Keratinocyte (primary cell): ENCODE measurements around the gene PSMC1. TPM values are rescaled to one million over a fixed set of nuclear protein-coding genes. Genes with fewer than 3 reads are reported as not detected.

Experiments used
- DNase-seq: peaks from one replicate; pipeline ENCODE4 v3.0.0-alpha.2; 2011; ENCODE audit warnings: low read depth, missing footprints, low spot score
- FAIRE-seq: peaks from 2 replicates; lab custom pipeline; 2011; peaks lifted over from hg19 to GRCh38; lab: Jason Lieb, UNC
- H2AFZ ChIP-seq: 2 replicates; pipeline ENCODE4 v1.6.0; 2012; ENCODE audit warnings: low read length, control low read depth, inconsistent platforms; ENCODE audit not compliant: control insufficient read depth
- H3K27ac ChIP-seq: 2 replicates; pipeline ENCODE4 v1.5.1; 2011; ENCODE audit warnings: low read length; ENCODE audit not compliant: control insufficient read depth, insufficient read depth
- H3K27me3 ChIP-seq: 3 replicates; pipeline ENCODE4 v1.6.0; 2011; ENCODE audit warnings: low read length; ENCODE audit not compliant: control insufficient read depth, insufficient read depth; ENCODE audit errors: extremely low read depth
- H3K36me3 ChIP-seq, 2 experiments: 2 replicates in 1 of 2; 3 replicates in 1 of 2; pipeline ENCODE4 v1.5.1; 2011; ENCODE audit warnings: low read length in 2 of 2, mild to moderate bottlenecking in 1 of 2; ENCODE audit not compliant: control insufficient read depth in 2 of 2, insufficient read depth in 2 of 2; ENCODE audit errors: extremely low read depth in 1 of 2
- H3K4me1 ChIP-seq: 3 replicates; pipeline ENCODE4 v1.5.1; 2011; ENCODE audit warnings: low read length; ENCODE audit not compliant: control insufficient read depth, insufficient read depth; ENCODE audit errors: extremely low read depth
- H3K4me2 ChIP-seq: 3 replicates; pipeline ENCODE4 v1.6.0; 2011; ENCODE audit warnings: low read depth, low read length; ENCODE audit not compliant: control insufficient read depth, insufficient read depth; ENCODE audit errors: extremely low read depth
- H3K4me3 ChIP-seq, 3 experiments: fragments of 200-600 bp in 1 of 3; sonication (generic) in 1 of 3; 2 replicates in 2 of 3; 3 replicates in 1 of 3; pipeline ENCODE4 v1.5.1; 2011 to 2016; ENCODE audit warnings: low read length in 3 of 3, mild to moderate bottlenecking in 3 of 3, control low read depth in 2 of 3, inconsistent platforms in 1 of 3, low read depth in 1 of 3, mixed read lengths in 1 of 3, mixed run types in 1 of 3, moderate library complexity in 1 of 3; ENCODE audit not compliant: control insufficient read depth in 2 of 3, insufficient read depth in 2 of 3; ENCODE audit errors: extremely low read depth in 1 of 3
- H3K79me2 ChIP-seq: 2 replicates; pipeline ENCODE4 v1.6.0; 2012; ENCODE audit warnings: low read length; ENCODE audit not compliant: control insufficient read depth, insufficient read depth
- H3K9ac ChIP-seq: 3 replicates; pipeline ENCODE4 v1.6.0; 2011; ENCODE audit warnings: low read length; ENCODE audit not compliant: control insufficient read depth, insufficient read depth; ENCODE audit errors: extremely low read depth
- H3K9me1 ChIP-seq: 3 replicates; pipeline ENCODE4 v1.6.0; 2011; ENCODE audit warnings: low read length; ENCODE audit not compliant: control insufficient read depth, insufficient read depth; ENCODE audit errors: extremely low read depth
- H3K9me3 ChIP-seq: 2 replicates; pipeline ENCODE4 v1.5.1; 2012; ENCODE audit warnings: low read depth, low read length; ENCODE audit not compliant: control insufficient read depth
- H4K20me1 ChIP-seq: 3 replicates; pipeline ENCODE4 v1.6.0; 2011; ENCODE audit warnings: low read length; ENCODE audit not compliant: control insufficient read depth, insufficient read depth; ENCODE audit errors: extremely low read depth
- EZH2 ChIP-seq: IDR thresholded peaks from one replicate; pipeline ENCODE4 v1.6.1; 2012; ENCODE audit warnings: inconsistent platforms, mild to moderate bottlenecking, low read length, moderate library complexity
- dilution Hi-C: fragments of 300-500 bp; cut with MboI; formaldehyde crosslinking; loops from one replicate; pipeline ENCODE4 v1.7.0; 2020; ENCODE audit warnings: low sequenced_read_pairs; ENCODE audit not compliant: extremely low pct_ligation_motif_present
- polyA plus RNA-seq, 5 experiments: library from polyadenylated mRNA; depleted of rRNA in 3 of 5; stranded (reverse) in 3 of 5; stranded (forward) in 1 of 5; unstranded in 1 of 5; fragments of >200 nt; gene quantifications; 1 replicate in 1 of 5; 2 replicates in 3 of 5; 3 replicates in 1 of 5; pipeline versions ENCODE4 v1.2.1 to v1.2.3, GENCODE V29; 2011 to 2012; ENCODE audit warnings: missing spikeins in 2 of 5, low read depth in 1 of 5, low replicate concordance in 1 of 5
- TF ChIP-seq, protein P1 (sequence below), 3 experiments: IDR thresholded peaks in 1 of 3; conservative IDR thresholded peaks in 1 of 3; optimal IDR thresholded peaks in 1 of 3; 2 replicates in 2 of 3; 3 replicates in 1 of 3; pipeline versions ENCODE3 to v1.5.1; 2011; ENCODE audit warnings: low read length in 3 of 3, mild to moderate bottlenecking in 3 of 3, moderate library complexity in 2 of 3, control low read depth in 1 of 3, inconsistent platforms in 1 of 3; ENCODE audit not compliant: insufficient read depth in 2 of 3; ENCODE audit errors: extremely low read depth in 1 of 3

PSMC1 gene
- polyA plus RNA-seq, 1 donor (not counting 4 experiments of a cell fraction or from before 2014, with no cell fraction given), result 234 TPM

DNA sequence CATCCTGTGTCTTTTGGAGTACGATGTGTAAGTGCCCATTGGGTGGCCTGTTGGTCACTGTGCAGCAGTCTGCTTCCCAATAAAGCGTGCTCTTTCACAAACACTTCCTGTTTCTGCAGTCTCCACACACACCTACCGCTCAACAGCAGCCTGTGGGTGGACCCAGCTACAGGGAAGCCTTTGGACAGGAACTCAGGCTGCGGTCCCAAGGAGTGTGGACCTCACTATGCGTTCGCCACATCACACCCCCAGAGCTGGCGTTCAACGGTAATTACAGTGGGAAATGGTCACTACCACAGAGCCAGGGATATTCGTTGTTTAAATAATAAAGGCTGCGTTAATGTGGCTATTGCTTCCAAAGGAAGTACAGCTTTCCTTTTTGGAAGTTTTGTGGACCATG is 16.2 kb downstream of the PSMC1 start:
- H3K4me1 ChIP-seq, result peaks cover 12% of the 10 kb centered on the region
- no peak overlapping the region for H3K9ac ChIP-seq
- no peak overlapping the region for H3K4me2 ChIP-seq
- H4K20me1 ChIP-seq, result no peaks in the 10 kb centered on the region
- DNase-seq, result no peak
- no peaks in the 10 kb centered on the region for H3K27me3 ChIP-seq
- no peaks in the 10 kb centered on the region for H3K9me1 ChIP-seq
- no peak overlapping the region for H2AFZ ChIP-seq
- H3K4me3 ChIP-seq, result no peak overlapping the region
- FAIRE-seq, result no peak
- H3K36me3 ChIP-seq, result peaks cover 29 to 31% of the 10 kb centered on the region in 2 experiments
- H3K79me2 ChIP-seq, result no peaks in the 10 kb centered on the region
- TF ChIP-seq, protein P1, sequence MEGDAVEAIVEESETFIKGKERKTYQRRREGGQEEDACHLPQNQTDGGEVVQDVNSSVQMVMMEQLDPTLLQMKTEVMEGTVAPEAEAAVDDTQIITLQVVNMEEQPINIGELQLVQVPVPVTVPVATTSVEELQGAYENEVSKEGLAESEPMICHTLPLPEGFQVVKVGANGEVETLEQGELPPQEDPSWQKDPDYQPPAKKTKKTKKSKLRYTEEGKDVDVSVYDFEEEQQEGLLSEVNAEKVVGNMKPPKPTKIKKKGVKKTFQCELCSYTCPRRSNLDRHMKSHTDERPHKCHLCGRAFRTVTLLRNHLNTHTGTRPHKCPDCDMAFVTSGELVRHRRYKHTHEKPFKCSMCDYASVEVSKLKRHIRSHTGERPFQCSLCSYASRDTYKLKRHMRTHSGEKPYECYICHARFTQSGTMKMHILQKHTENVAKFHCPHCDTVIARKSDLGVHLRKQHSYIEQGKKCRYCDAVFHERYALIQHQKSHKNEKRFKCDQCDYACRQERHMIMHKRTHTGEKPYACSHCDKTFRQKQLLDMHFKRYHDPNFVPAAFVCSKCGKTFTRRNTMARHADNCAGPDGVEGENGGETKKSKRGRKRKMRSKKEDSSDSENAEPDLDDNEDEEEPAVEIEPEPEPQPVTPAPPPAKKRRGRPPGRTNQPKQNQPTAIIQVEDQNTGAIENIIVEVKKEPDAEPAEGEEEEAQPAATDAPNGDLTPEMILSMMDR (optimal IDR thresholded peaks at IDR 0.05 in 1 of 3, IDR thresholded peaks at IDR 0.05 in 1 of 3, conservative IDR thresholded peaks at IDR 0.05 in 1 of 3; ENCODE audit: extremely low read depth in 1 of 3, insufficient read depth in 2 of 3, low read length in 3 of 3), result no peak
- no peak for TF ChIP-seq EZH2
- H3K27ac ChIP-seq, result no peak overlapping the region
- dilution Hi-C loops, result no loop called here
- H3K9me3 ChIP-seq, result no peaks in the 10 kb centered on the region

DNA sequence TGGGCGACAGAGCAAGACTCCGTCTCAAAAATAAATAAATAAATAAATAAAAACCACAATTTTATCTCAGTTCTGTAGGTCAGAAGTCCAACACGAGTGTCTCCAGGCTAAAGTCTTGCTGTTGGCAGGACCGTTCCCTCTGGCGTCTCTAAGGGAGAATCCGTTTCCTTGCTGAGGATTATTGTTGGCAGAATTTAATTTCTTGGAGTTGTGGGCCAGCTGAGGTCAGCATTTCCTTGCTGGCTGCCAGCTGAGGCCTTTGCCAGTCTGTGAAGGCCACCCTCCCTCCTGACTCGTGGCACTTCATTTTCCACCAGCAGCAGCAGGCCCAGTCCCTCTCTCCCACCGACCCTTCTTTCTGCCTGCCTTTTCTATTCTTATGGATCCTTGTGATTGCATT is 17.2 kb downstream of the PSMC1 start:
- Histone ChIP-seq H3K4me2 (no peak overlapping the region), H3K9me1 (no peaks in the 10 kb centered on the region), H4K20me1 (no peaks in the 10 kb centered on the region), H3K4me3 (no peak overlapping the region), H3K9ac (no peak overlapping the region), H3K36me3 (peaks cover 27 to 29% of the 10 kb centered on the region in 2 experiments), H3K27me3 (no peaks in the 10 kb centered on the region), H3K79me2 (no peaks in the 10 kb centered on the region), H3K4me1 (peaks cover 12% of the 10 kb centered on the region), H2AFZ (no peak overlapping the region), H3K27ac (no peak overlapping the region), H3K9me3 (no peaks in the 10 kb centered on the region)
- TF ChIP-seq EZH2, result no peak
- dilution Hi-C loops, result no loop called here
- no peak for DNase-seq
- no peak for FAIRE-seq

DNA sequence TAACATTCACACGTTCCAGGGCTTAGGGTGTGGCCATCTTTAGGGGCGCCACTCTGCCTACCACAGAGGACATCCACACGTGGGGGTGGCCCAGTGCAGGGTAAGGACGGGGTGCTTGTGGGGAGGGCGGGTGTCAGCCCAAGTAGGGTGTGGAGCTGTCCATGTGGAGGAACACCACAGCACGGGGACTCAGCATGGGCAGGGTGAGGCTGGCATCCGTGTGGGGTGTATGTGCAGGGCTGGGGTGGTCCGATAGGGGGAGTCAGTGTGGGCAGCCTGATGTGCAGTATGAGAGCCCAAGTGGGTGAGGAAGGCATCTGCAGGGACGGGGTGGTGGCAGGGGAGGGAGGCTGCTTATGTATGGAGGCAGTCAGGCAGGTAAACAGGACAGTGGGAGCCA is 17.7 kb downstream of the PSMC1 start:
- H3K4me2 ChIP-seq, result no peak overlapping the region
- DNase-seq (no peak), FAIRE-seq (no peak)
- no peaks in the 10 kb centered on the region for H3K9me3 ChIP-seq
- H3K27ac ChIP-seq, result no peak overlapping the region
- TF ChIP-seq, protein P1 (optimal IDR thresholded peaks at IDR 0.05 in 1 of 3, IDR thresholded peaks at IDR 0.05 in 1 of 3, conservative IDR thresholded peaks at IDR 0.05 in 1 of 3; ENCODE audit: extremely low read depth in 1 of 3, insufficient read depth in 2 of 3, low read length in 3 of 3), result no peak
- no peak for TF ChIP-seq EZH2
- dilution Hi-C loops, result no loop called here
- H3K9ac ChIP-seq, result no peak overlapping the region
- H2AFZ ChIP-seq, result no peak overlapping the region
- peaks cover 12% of the 10 kb centered on the region for H3K4me1 ChIP-seq
- no peaks in the 10 kb centered on the region for H4K20me1 ChIP-seq
- H3K9me1 ChIP-seq, result no peaks in the 10 kb centered on the region
- peaks cover 24 to 26% of the 10 kb centered on the region in 2 experiments for H3K36me3 ChIP-seq
- H3K79me2 ChIP-seq, result no peaks in the 10 kb centered on the region
- H3K4me3 ChIP-seq, result no peak overlapping the region
- H3K27me3 ChIP-seq, result no peaks in the 10 kb centered on the region
